Naive thymus-derived CD4-positive, alpha-beta T cell (primary cell): Measurements from ENCODE around the gene CHRNB1. TPM values are rescaled to one million over a fixed set of nuclear protein-coding genes. Genes with fewer than 3 reads are reported as not detected.

Source experiments
- ATAC-seq: fragments of 150-1000 bp; cut with Tn5 transposase; 2 replicates; pipeline ENCODE4 v1.10.0; 2021; ENCODE audit warnings: mild to moderate bottlenecking, moderate library complexity
- CTCF ChIA-PET: fragments of 350-600 bp; sonication (Branson Sonifier 250); formaldehyde crosslinking; loops from one replicate; lab custom pipeline; 2021; ENCODE audit warnings: antibody characterized with exemption; lab: Charles Lee
- POLR2A ChIA-PET: fragments of 350-600 bp; sonication (Branson Sonifier 250); formaldehyde crosslinking; loops from one replicate; lab custom pipeline; 2021; ENCODE audit warnings: antibody characterized with exemption, inconsistent platforms; lab: Charles Lee
- DNase-seq, 9 donors: peaks; one replicate each; pipeline versions ENCODE4 v3.0.0 to v3.0.0-alpha.2; 2020 to 2022; ENCODE audit warnings: mixed read lengths in 1 of 9
- H3K27ac ChIP-seq: one replicate; pipeline ENCODE4 v1.7.0; 2013; ENCODE audit warnings: mild to moderate bottlenecking, low read depth, low read length, moderate library complexity
- H3K27me3 ChIP-seq, 2 donors: one replicate each; pipeline ENCODE4 v1.7.0; 2013; ENCODE audit warnings: low read length in 2 of 2, mild to moderate bottlenecking in 2 of 2, moderate library complexity in 2 of 2; ENCODE audit not compliant: control insufficient read depth in 2 of 2, insufficient read depth in 2 of 2
- H3K36me3 ChIP-seq, 3 experiments: 1 replicate in 2 of 3; 2 replicates in 1 of 3; pipeline ENCODE4 v1.7.0; 2013; ENCODE audit warnings: low read length in 3 of 3, mild to moderate bottlenecking in 3 of 3, moderate library complexity in 1 of 3; ENCODE audit not compliant: insufficient read depth in 3 of 3, control insufficient read depth in 2 of 3
- H3K4me1 ChIP-seq, 2 donors: one replicate each; pipeline ENCODE4 v1.7.0; 2013; ENCODE audit warnings: low read length in 2 of 2, mild to moderate bottlenecking in 2 of 2, moderate library complexity in 1 of 2; ENCODE audit not compliant: control insufficient read depth in 2 of 2, insufficient read depth in 2 of 2
- H3K4me3 ChIP-seq: 2 replicates; pipeline ENCODE4 v1.7.0; 2013; ENCODE audit warnings: mild to moderate bottlenecking, low read length
- H3K9me3 ChIP-seq, 3 experiments: 1 replicate in 2 of 3; 2 replicates in 1 of 3; pipeline ENCODE4 v1.7.0; 2013; ENCODE audit warnings: low read length in 3 of 3; ENCODE audit not compliant: control insufficient read depth in 2 of 3
- H3K27ac Mint-ChIP-seq, 9 donors: one replicate each; pipeline ENCODE4 v1.8.0; 2020 to 2022; ENCODE audit warnings: mixed read lengths in 9 of 9, mild to moderate bottlenecking in 8 of 9, moderate library complexity in 5 of 9, inconsistent platforms in 2 of 9
- H3K27me3 Mint-ChIP-seq, 5 donors: one replicate each; pipeline ENCODE4 v1.8.0; 2021 to 2022; ENCODE audit warnings: mixed read lengths in 5 of 5, mild to moderate bottlenecking in 1 of 5
- H3K36me3 Mint-ChIP-seq, 5 donors: one replicate each; pipeline ENCODE4 v1.8.0; 2020 to 2022; ENCODE audit warnings: mixed read lengths in 5 of 5, mild to moderate bottlenecking in 3 of 5, inconsistent platforms in 1 of 5
- H3K4me1 Mint-ChIP-seq, 7 donors: one replicate each; pipeline ENCODE4 v1.8.0; 2020 to 2022; ENCODE audit warnings: mixed read lengths in 7 of 7, mild to moderate bottlenecking in 3 of 7, inconsistent platforms in 1 of 7
- H3K4me3 Mint-ChIP-seq, 10 donors: one replicate each; pipeline ENCODE4 v1.8.0; 2020 to 2022; ENCODE audit warnings: mild to moderate bottlenecking in 10 of 10, mixed read lengths in 10 of 10, moderate library complexity in 6 of 10, inconsistent platforms in 2 of 10
- H3K9me3 Mint-ChIP-seq, 11 donors: one replicate each; pipeline ENCODE4 v1.8.0; 2020 to 2022; ENCODE audit warnings: mixed read lengths in 11 of 11, mild to moderate bottlenecking in 4 of 11, inconsistent platforms in 1 of 11, moderate library complexity in 1 of 11
- intact Hi-C, 2 donors: fragments of 100-400 bp; cut with micrococcal nuclease; formaldehyde crosslinking; loops; one replicate each; pipeline ENCODE4 v1.15.1; 2023
- polyA plus RNA-seq, 2 donors: library from polyadenylated mRNA; unstranded; fragments of 300-500 nt; fragmentation: Illumina TruSeq; gene quantifications; one replicate each; pipeline ENCODE4 v1.2.3, GENCODE V29; 2021
- total RNA-seq, 6 experiments: library from RNA in 5 of 6; stranded (reverse) in 5 of 6; gene quantifications; 1 replicate in 5 of 6; 2 replicates in 1 of 6; pipeline ENCODE4 v1.2.3 and lab custom pipeline; 2021 to 2026

The CHRNB1 gene
- total and polyA plus RNA-seq, 7 experiments from 2014 or later: 6.0 to 24.8 (median 7.3) TPM

DNA sequence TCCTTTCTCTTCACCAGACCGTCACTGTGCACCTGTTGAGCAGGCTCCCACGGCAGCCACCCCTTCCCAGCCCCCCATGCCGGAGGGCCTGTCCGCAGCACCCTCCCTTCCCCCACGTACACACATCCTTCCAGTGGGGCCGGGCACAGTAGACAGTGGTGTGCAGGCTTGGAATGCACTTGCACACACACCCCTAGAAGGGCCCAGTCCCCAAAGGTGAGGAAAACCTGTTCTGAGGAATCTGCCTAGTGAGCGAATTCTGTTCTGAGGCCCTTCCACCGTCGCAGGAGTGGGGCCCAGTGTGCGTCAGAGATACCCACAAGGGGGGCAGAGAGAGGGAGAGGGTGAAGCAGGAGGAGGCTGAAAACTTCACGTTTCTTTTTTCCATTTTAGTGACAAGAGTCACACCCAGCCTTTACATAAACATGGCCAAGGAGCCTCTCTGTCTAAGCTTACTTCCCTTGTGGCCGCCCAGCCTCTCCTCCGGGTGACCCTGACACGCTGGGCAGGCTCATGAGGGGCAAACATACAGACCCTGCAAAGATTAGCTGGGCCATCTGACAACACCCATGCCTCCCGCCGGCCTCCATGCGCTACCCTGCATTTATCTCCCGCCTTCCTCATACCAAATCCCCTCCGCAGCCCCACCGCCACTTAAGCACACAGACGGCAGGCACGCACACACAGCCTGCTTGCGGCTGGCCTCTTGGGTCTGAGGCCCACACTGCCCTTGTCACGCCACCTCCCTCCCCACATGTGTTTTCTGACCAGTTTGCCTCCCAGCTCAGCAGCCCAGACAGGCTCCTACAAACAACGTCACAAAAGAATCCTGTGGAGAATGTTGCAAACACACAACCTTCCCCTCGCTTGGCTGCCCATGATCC is 32.8 kb downstream of the CHRNB1 start:
- peak; percentile 12 for ATAC-seq

DNA sequence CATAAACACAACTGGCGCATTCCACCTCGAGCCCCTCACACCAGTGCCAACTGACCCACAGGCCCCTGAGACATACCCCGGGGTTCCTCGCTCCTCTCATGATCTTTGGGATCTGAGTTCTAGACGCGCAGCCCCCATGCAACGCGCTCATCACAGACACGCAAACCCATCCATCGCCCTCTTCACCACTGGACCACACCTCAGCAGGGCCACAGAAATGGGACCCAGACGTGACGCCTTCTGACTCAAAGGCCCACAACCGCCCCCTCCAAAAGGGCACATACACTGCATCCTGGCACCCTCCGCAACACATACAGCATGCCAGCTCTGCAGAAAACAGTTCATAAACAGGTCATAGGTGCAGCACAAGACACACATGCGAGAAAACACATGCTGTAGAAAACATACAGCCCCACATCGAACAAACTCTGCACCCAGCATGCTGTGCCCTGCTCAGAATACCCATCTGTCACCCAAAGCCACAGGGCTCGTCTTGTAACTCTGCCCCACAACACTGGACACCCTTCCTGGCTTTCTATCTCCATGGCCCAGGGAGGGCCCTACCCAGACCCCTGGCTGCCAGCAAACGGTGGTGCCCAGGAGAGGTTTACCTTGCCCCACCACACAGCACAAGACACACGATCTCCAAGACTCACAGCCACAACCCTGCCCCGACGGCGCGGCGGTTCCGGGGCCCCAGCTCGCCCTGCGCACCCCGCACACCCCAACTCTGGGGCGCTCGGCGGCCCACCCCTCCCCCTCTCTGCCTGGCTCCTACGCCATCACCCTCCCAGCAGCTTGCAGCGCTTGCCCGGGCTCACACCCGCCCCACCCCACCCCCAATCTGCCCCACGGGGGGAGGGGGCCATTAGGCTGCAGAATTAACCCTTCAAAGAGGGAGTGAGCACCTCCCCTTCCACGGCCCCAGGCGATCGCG is 33.7 kb downstream of the CHRNB1 start:
- Histone ChIP-seq H3K9me3 (no peaks in the 10 kb centered on the region), H3K36me3 (peaks cover 0 to 3% (median 0%) of the 10 kb centered on the region in 3 experiments), H3K27me3 (no peaks in the 10 kb centered on the region), H3K4me3 (peak overlapping the region; percentile 75), H3K27ac (peak overlapping the region; percentile 100), H3K4me1 (peaks cover 26 to 49% of the 10 kb centered on the region in 2 donors)
- DNase-seq (peak; percentile 53 to 83 (median 73)), ATAC-seq (peak; percentile 56)
- H3K36me3 Mint-ChIP-seq: peaks cover 0 to 6% (median 0%) of the 10 kb centered on the region in 5 donors
- H3K4me3 Mint-ChIP-seq: peak overlapping the region; percentile 90 to 99 (median 97)
- ChIA-PET POLR2A (interaction anchor here (0.6 to 12.3 kb wide), 21 partner anchors 8 to 457 kb away, joined by 3 to 199 read pairs (median 4); partner anchors contain the start of genes ACAP1, CHRNB1, FXR2 and GPS2), CTCF (interaction anchor here (0.7 to 2.9 kb wide), 6 partner anchors 23 to 897 kb away, joined by 3 to 7 read pairs (median 3); partner anchors contain the start of gene TMEM102)
- intact Hi-C loops: loop anchor here (1.0 kb wide), 4 partner anchors 23 to 83 kb away; partner anchors contain the start of genes SENP3 (in 1 of the 2) and TMEM256 (in 1 of the 2)
- peaks cover 51 to 81% (median 70%) of the 10 kb centered on the region in 7 donors for H3K4me1 Mint-ChIP-seq
- H3K27me3 Mint-ChIP-seq: no peaks in the 10 kb centered on the region
- peak overlapping the region; percentile 90 to 99 (median 95) for H3K27ac Mint-ChIP-seq
- peaks cover 0 to 3% (median 0%) of the 10 kb centered on the region in 11 donors for H3K9me3 Mint-ChIP-seq

More for the DNA sequence above, 32.8 kb downstream of the CHRNB1 start:
- H3K27ac Mint-ChIP-seq: peak overlapping the region; percentile 90 to 99 (median 95)
- H3K4me3 Mint-ChIP-seq: peak overlapping the region; percentile 90 to 99 (median 97)
- CTCF ChIA-PET: interaction anchor here (0.7 to 2.9 kb wide), 5 partner anchors 8 to 898 kb away, joined by 3 to 8 read pairs (median 4); partner anchors contain the start of gene TMEM102
- H3K4me1 Mint-ChIP-seq: peaks cover 44 to 84% (median 63%) of the 10 kb centered on the region in 7 donors
- peaks cover 0 to 6% (median 0%) of the 10 kb centered on the region in 5 donors for H3K36me3 Mint-ChIP-seq
- H3K27me3 ChIP-seq: no peaks in the 10 kb centered on the region
- peaks cover 19 to 43% of the 10 kb centered on the region in 2 donors for H3K4me1 ChIP-seq
- peak overlapping the region; percentile 100 for H3K27ac ChIP-seq
- H3K36me3 ChIP-seq: peaks cover 0 to 3% (median 0%) of the 10 kb centered on the region in 3 experiments
- peaks cover 0 to 3% (median 0%) of the 10 kb centered on the region in 11 donors for H3K9me3 Mint-ChIP-seq
- no peaks in the 10 kb centered on the region for H3K27me3 Mint-ChIP-seq
- POLR2A ChIA-PET: interaction anchor here (0.6 to 12.3 kb wide), 14 partner anchors 8 to 209 kb away, joined by 3 to 199 read pairs (median 8); partner anchors contain the start of genes CHRNB1, MPDU1, TMEM102 and TMEM256
- intact Hi-C loops: loop anchor here in 1 of 2 donors (1.0 kb wide), 3 partner anchors 22 to 84 kb away; partner anchors contain the start of gene SENP3
- peak overlapping the region; percentile 75 for H3K4me3 ChIP-seq
- H3K9me3 ChIP-seq: no peaks in the 10 kb centered on the region
- DNase-seq: peak in 7 of 9 donors; percentile 49 to 81 (median 56)

DNA sequence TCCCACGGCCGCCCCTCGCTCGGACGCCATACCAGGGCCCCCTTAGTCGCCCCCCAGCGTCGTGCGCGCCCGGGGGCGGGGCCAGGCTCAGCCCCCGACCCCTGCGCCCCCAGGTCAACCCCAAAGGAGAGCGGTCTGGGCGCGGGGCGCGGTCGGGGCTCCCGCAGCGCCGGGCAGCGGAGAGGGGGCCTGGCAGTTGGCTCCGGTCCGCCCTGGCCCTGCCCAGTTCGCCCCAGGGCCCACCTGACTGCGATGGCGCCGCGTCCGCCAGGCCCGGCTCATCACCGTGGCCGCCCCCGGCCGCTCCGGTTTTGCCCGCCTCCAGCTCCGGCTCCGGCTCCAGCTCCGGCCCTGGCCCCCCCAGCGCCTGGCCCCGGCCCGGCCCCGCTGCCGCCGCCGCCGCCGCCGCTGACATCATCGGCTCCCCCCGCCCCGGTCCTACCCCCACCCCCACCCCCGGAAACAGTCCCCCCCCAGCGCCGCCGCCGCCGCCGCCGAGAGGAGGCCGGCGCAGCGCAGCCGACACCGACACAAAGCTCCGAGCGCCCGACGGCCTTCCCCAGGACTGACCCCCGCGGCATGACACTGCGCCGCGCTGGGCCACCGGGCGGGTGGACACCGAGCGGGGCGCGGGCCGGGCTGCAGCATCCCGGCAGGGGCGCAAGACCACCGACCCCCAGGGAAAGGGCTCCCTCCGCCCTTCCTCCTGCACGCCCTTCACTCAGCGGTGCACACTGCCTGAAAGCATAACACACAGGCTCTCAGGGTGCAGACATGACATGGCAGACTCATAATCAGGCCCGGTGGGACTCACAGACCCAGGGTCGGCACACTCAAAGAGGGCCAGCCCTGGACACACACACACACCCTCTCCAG is 34.6 kb downstream of the CHRNB1 start, which contains the start of gene ZBTB4:
ZBTB4 (minus strand) TSS at position 419 of the 876 bp plus-strand sequence. CDS start 12,830 bp downstream, outside the sequence.
- Histone ChIP-seq H3K9me3 (no peaks in the 10 kb centered on the region), H3K36me3 (peaks cover 0 to 3% (median 0%) of the 10 kb centered on the region in 3 experiments), H3K27me3 (no peaks in the 10 kb centered on the region), H3K4me3 (peak within 1 kb of the TSS; percentile 88), H3K27ac (peak within 1 kb of the TSS; percentile 100), H3K4me1 (peaks cover 26 to 49% of the 10 kb centered on the region in 2 donors)
- intact Hi-C loops: loop anchor here (1.0 to 10.0 kb wide), 7 partner anchors 24 to 678 kb away; partner anchors contain the start of genes CHD3 (in 1 of the 2), CNTROB (in 1 of the 2), KCTD11 (in 1 of the 2) and SLC16A13 (in 1 of the 2)
- Mint-ChIP-seq H3K36me3 (peaks cover 0 to 6% (median 0%) of the 10 kb centered on the region in 5 donors), H3K27ac (peak within 1 kb of the TSS; percentile 90 to 100 (median 100)), H3K27me3 (no peaks in the 10 kb centered on the region), H3K9me3 (peaks cover 0 to 4% (median 0%) of the 10 kb centered on the region in 11 donors), H3K4me3 (peak within 1 kb of the TSS; percentile 90 to 99 (median 98)), H3K4me1 (peaks cover 51 to 78% (median 68%) of the 10 kb centered on the region in 7 donors)
- ATAC-seq (peak; percentile 5), DNase-seq (peak; percentile 65 to 78 (median 70))
- CTCF ChIA-PET: interaction anchor here (1.0 to 2.4 kb wide), 4 partner anchors 38 to 123 kb away, joined by 3 to 6 read pairs (median 3); partner anchors contain the start of gene TMEM102
- POLR2A ChIA-PET: interaction anchor here (0.7 to 12.3 kb wide), 27 partner anchors 8 to 458 kb away, joined by 3 to 199 read pairs (median 5); partner anchors contain the start of genes ACAP1, CHRNB1, CTDNEP1 and ELP5

DNA sequence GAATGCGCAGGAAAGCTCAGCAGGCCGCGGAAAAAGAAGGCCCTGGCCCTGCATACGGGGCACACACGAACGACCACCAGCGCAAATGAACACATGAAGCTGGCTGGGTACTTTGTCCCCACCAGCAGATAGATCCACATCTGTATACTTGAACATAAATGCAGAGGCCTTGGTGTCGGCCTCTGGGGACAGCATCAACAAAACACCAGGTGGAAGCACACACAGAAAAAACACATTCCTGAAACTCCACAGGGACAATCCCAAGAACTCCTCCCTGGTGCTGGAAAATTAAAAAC is 35.2 kb downstream of the CHRNB1 start:
- H3K4me1 ChIP-seq: peaks cover 26 to 49% of the 10 kb centered on the region in 2 donors
- CTCF ChIA-PET: interaction anchor here (1.1 to 2.4 kb wide), 4 partner anchors 39 to 124 kb away, joined by 3 to 10 read pairs (median 4); partner anchors contain the start of gene TMEM102
- intact Hi-C loops: loop anchor here (5.0 to 10.0 kb wide), 5 partner anchors 125 to 677 kb away; partner anchors contain the start of genes CHD3 (in 1 of the 2), CNTROB (in 1 of the 2), KCTD11 (in 1 of the 2) and SLC16A13 (in 1 of the 2)

More for the DNA sequence above, 35.2 kb downstream of the CHRNB1 start:
- Mint-ChIP-seq H3K9me3 (peaks cover 0 to 7% (median 0%) of the 10 kb centered on the region in 11 donors), H3K36me3 (peaks cover 0 to 6% (median 0%) of the 10 kb centered on the region in 5 donors), H3K4me1 (peaks cover 56 to 80% (median 73%) of the 10 kb centered on the region in 7 donors), H3K27me3 (no peaks in the 10 kb centered on the region), H3K27ac (peak overlapping the region; percentile 90 to 100 (median 100)), H3K4me3 (peak overlapping the region; percentile 86 to 99 (median 94))
- no peak for DNase-seq
- POLR2A ChIA-PET: interaction anchor here (0.9 to 12.3 kb wide), 19 partner anchors 10 to 444 kb away, joined by 3 to 199 read pairs (median 5); partner anchors contain the start of genes ACAP1, CHRNB1, CTDNEP1 and ELP5
- ATAC-seq: no peak
- no peaks in the 10 kb centered on the region for H3K9me3 ChIP-seq
- peak overlapping the region; percentile 100 for H3K27ac ChIP-seq
- peak overlapping the region; percentile 88 for H3K4me3 ChIP-seq
- no peaks in the 10 kb centered on the region for H3K27me3 ChIP-seq
- H3K36me3 ChIP-seq: peaks cover 0 to 3% (median 0%) of the 10 kb centered on the region in 3 experiments
